Muscle layer of colon (tissue), 2 donors: Measurements from ENCODE around the gene GHSR.

Source experiments
- H3K27ac ChIP-seq: one replicate; pipeline ENCODE4 v1.7.0; 2013; ENCODE audit warnings: low read depth, mild to moderate bottlenecking, low read length, moderate library complexity
- H3K27me3 ChIP-seq, 2 donors: one replicate each; pipeline ENCODE4 v1.7.0; 2013; ENCODE audit warnings: low read length in 2 of 2, mild to moderate bottlenecking in 2 of 2; ENCODE audit not compliant: insufficient read depth in 2 of 2, control insufficient read depth in 1 of 2
- H3K36me3 ChIP-seq: one replicate; pipeline ENCODE4 v1.7.0; 2013; ENCODE audit warnings: mild to moderate bottlenecking, low read length; ENCODE audit not compliant: insufficient read depth
- H3K4me1 ChIP-seq: one replicate; pipeline ENCODE4 v1.7.0; 2013; ENCODE audit warnings: mild to moderate bottlenecking, low read length; ENCODE audit not compliant: insufficient read depth
- H3K4me3 ChIP-seq, 2 donors: one replicate each; pipeline ENCODE4 v1.7.0; 2013; ENCODE audit warnings: low read length in 2 of 2, low read depth in 1 of 2, mild to moderate bottlenecking in 1 of 2, moderate library complexity in 1 of 2
- H3K9ac ChIP-seq: one replicate; pipeline ENCODE4 v1.7.0; 2013; ENCODE audit warnings: low read length
- H3K9me3 ChIP-seq: one replicate; pipeline ENCODE4 v1.7.0; 2013; ENCODE audit warnings: mild to moderate bottlenecking, low read length
- donor health status: abdominal sarcoma.
- donor health status: Adenocarcinoma of cecum.

The GHSR gene

GRCh38 chr3:172461530-172462138 lies 13.4 kb upstream of the GHSR start:
- no peaks in the 10 kb centered on the region for H3K9me3 ChIP-seq
- no peaks in the 10 kb centered on the region for H3K27me3 ChIP-seq
- H3K27ac ChIP-seq, result no peak overlapping the region
- no peak overlapping the region for H3K4me3 ChIP-seq
- no peak overlapping the region for H3K9ac ChIP-seq
- peaks cover 4% of the 10 kb centered on the region for H3K4me1 ChIP-seq
- no peaks in the 10 kb centered on the region for H3K36me3 ChIP-seq

DNA sequence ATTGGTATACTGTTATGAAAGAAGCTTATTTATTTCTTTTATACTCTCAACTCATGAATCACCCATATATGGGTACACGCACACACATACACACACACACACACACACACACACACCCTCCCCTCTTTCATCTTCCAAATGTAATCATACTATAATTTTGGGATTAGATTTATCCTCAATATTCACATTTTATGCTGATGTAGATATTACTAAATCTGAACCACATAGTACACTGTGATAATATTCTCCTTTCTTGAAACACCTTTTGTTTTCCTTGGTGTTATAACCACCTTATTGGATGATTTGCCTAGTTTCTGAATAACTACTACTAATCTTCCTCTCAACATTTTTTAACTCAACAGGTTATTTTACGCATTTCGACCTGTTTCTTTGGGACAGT lies 8.1 kb upstream of the GHSR start:
- H3K4me3 ChIP-seq, result no peak overlapping the region
- H3K27ac ChIP-seq, result no peak overlapping the region
- H3K36me3 ChIP-seq, result no peaks in the 10 kb centered on the region
- no peaks in the 10 kb centered on the region for H3K9me3 ChIP-seq
- H3K27me3 ChIP-seq, result no peaks in the 10 kb centered on the region
- no peak overlapping the region for H3K9ac ChIP-seq
- peaks cover 4% of the 10 kb centered on the region for H3K4me1 ChIP-seq

DNA sequence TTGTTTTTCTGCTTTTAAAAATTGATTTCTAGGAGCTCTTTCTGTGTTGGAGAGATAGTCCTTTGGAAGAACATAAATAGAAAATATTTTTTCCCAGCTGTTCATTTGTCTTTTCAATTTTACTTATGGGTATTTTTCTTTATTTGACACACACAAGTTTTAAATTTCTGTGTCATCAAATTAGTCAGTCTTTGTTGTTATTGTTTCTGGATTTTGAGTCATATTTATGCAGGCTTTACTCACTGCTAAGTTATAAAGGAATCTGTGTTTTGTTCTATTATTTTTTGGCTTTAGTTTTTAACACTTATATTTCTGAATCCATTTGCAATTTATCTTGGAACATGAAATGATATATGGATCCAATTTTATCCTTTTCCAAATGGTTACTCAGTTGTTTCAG lies 5.9 kb upstream of the GHSR start:
- H3K9me3 ChIP-seq, result no peaks in the 10 kb centered on the region
- no peaks in the 10 kb centered on the region for H3K36me3 ChIP-seq
- H3K4me3 ChIP-seq, result no peak overlapping the region
- no peak overlapping the region for H3K27ac ChIP-seq
- no peaks in the 10 kb centered on the region for H3K4me1 ChIP-seq
- peaks cover 13% of the 10 kb centered on the region in 2 donors for H3K27me3 ChIP-seq
- H3K9ac ChIP-seq, result no peak overlapping the region

- H3K27me3 ChIP-seq, result peaks cover 24 to 37% of the 10 kb centered on the region in 2 donors
- no peak overlapping the region for H3K4me3 ChIP-seq
- H3K9ac ChIP-seq, result no peak overlapping the region
These were observed 1.4 kb upstream of the GHSR start for GRCh38 chr3:172449466-172450149.

DNA sequence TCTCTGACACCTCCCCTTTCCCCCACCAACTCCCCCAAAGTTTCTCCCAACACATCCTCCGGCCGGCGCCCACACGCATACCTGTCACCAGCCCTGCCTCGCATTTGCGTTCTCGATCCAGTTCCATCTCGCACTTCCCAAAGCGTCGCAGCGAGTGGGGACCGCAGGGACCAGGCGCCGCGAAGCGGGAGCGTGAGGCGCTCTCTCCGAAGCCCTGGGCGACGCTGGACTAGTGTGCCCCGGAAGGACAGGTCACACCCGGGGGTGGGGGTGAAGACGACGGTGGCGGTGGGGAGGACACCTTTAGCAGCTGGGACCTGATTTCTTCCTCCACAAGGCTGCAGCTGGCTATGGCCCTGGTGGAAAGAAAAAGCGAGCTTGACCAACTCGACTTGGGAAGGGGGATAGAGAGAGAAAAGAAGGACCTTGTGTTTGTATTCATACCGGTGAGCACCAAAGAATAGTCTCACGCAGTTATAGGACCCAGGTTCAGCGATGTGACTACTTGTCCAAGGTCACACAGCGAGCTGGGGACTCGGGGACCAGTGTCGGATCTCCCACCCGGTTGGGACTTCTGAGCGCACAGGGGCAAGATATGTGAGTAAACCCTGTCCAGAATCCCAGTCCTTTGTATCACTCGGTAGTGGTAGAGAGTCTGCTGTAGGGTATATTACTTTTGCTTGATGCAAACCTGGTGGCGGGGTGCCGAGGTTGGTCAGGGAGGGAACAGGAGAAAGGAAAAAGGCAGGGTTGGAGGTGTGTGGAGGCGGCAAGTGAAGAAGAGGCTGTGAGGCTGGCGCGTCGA lies 607 bp upstream of the GHSR start:
- Histone ChIP-seq H3K9ac (no peak overlapping the region), H3K9me3 (no peaks in the 10 kb centered on the region), H3K27me3 (peaks cover 24 to 37% of the 10 kb centered on the region in 2 donors), H3K27ac (no peak overlapping the region), H3K4me1 (no peaks in the 10 kb centered on the region), H3K36me3 (no peaks in the 10 kb centered on the region), H3K4me3 (no peak overlapping the region)

More at GRCh38 chr3:172449466-172450149, 1.4 kb upstream of the GHSR start:
- H3K36me3 ChIP-seq, result no peaks in the 10 kb centered on the region
- H3K27ac ChIP-seq, result no peak overlapping the region
- H3K4me1 ChIP-seq, result no peaks in the 10 kb centered on the region
- no peaks in the 10 kb centered on the region for H3K9me3 ChIP-seq

DNA sequence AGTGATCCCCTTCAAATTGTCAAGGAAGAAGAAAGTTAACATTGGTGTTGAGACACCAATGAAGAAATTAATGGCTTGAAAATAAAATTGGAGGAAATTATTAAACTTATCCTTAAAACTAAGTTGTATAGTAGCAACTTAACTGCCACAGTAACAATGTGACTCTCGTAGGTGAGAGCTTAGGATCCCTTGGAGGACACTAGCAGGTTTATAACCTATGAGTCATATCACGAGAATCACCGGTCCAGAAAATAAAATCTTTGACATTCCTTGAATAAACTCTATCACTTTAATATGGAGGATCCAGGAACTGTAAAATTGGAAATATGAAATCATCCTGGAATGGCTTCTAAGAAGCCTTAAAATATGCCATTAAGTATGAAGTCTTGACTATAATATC lies 2.1 kb downstream of the GHSR start:
- Histone ChIP-seq H3K27me3 (peaks cover 24 to 37% of the 10 kb centered on the region in 2 donors), H3K27ac (no peak overlapping the region), H3K9me3 (no peaks in the 10 kb centered on the region), H3K4me3 (no peak overlapping the region), H3K36me3 (no peaks in the 10 kb centered on the region), H3K4me1 (no peaks in the 10 kb centered on the region), H3K9ac (no peak overlapping the region)

DNA sequence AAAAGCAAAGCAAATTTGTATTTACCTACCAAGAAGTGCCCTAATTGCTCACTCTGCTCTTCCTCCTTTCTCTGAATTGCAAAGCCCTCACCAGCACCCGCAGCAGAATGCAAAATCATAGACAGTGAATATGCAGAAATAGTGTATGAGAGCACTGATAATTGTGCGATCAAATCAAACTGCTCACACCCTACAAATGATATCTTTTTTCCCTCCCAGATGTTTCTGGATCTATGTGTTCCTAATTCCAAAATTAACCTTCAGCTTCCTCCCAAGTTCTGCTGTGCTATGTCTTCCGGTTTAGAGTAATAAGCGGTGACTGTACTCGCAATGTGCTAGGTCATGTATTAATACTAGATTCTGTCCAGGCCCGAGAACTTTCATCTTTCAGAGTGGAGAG lies 3.4 kb downstream of the GHSR start:
- no peaks in the 10 kb centered on the region for H3K9me3 ChIP-seq
- H3K27ac ChIP-seq, result no peak overlapping the region
- no peaks in the 10 kb centered on the region for H3K4me1 ChIP-seq
- H3K36me3 ChIP-seq, result no peaks in the 10 kb centered on the region
- H3K27me3 ChIP-seq, result peaks cover 18 to 30% of the 10 kb centered on the region in 2 donors
- H3K9ac ChIP-seq, result no peak overlapping the region
- no peak overlapping the region for H3K4me3 ChIP-seq

- Histone ChIP-seq H3K9ac (no peak overlapping the region), H3K27me3 (peaks cover 6 to 8% of the 10 kb centered on the region in 2 donors), H3K27ac (no peak overlapping the region), H3K4me3 (no peak overlapping the region), H3K36me3 (no peaks in the 10 kb centered on the region), H3K9me3 (no peaks in the 10 kb centered on the region), H3K4me1 (no peaks in the 10 kb centered on the region)
These were observed 5.7 kb downstream of the GHSR start for GRCh38 chr3:172442606-172443005.

- Histone ChIP-seq H3K36me3 (no peaks in the 10 kb centered on the region), H3K27me3 (peaks cover under 1 to 4% of the 10 kb centered on the region in 2 donors), H3K9ac (no peak overlapping the region), H3K27ac (no peak overlapping the region), H3K9me3 (no peaks in the 10 kb centered on the region), H3K4me1 (no peaks in the 10 kb centered on the region), H3K4me3 (no peak overlapping the region)
These were observed 6.7 kb downstream of the GHSR start for GRCh38 chr3:172441581-172441980.

DNA sequence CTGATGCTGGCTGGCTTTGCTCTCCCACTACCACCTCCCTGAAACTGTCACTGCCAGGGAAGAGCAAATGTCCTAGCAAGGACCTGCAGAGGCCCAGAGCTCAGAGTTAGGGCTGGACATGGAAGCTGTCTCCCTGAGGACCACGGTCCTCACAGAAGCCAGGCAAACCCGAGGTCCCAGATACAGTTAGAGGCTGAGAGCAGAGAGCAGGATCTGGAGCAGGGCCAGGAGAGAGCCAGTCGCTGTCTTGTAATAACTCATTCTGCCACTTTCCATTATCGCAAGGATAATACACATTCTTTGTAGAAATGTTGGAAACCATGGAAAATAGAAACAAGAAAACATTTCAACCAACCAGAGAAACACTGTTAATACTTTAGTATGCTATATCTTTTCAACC lies 10.1 kb downstream of the GHSR start:
- no peaks in the 10 kb centered on the region for H3K9me3 ChIP-seq
- H3K27me3 ChIP-seq, result no peaks in the 10 kb centered on the region
- H3K9ac ChIP-seq, result no peak overlapping the region
- H3K36me3 ChIP-seq, result no peaks in the 10 kb centered on the region
- no peaks in the 10 kb centered on the region for H3K4me1 ChIP-seq
- H3K27ac ChIP-seq, result no peak overlapping the region
- H3K4me3 ChIP-seq, result no peak overlapping the region

- no peaks in the 10 kb centered on the region for H3K36me3 ChIP-seq
- no peak overlapping the region for H3K27ac ChIP-seq
- no peaks in the 10 kb centered on the region for H3K27me3 ChIP-seq
- H3K9ac ChIP-seq, result no peak overlapping the region
- no peak overlapping the region for H3K4me3 ChIP-seq
- no peaks in the 10 kb centered on the region for H3K9me3 ChIP-seq
- no peaks in the 10 kb centered on the region for H3K4me1 ChIP-seq
These were observed 10.5 kb downstream of the GHSR start for GRCh38 chr3:172437713-172438112.
